ENCODE measurements around the gene SMCHD1. TPM values are rescaled to one million over a fixed set of nuclear protein-coding genes. Genes with fewer than 3 reads are reported as not detected.

SMCHD1 gene
- polyA plus RNA-seq, 2 of the 4 experiments (the other 2 are of a cell fraction): 15.5 to 25.5 TPM

- TF ChIP-seq GATA3 (IDR thresholded peaks at IDR 0.05; ENCODE audit: borderline replicate concordance) (no peak), EHMT2 (IDR thresholded peaks at IDR 0.05; ENCODE audit: low read depth) (no peak), RCOR1 (IDR thresholded peaks at IDR 0.05; ENCODE audit: low read depth, low read length) (no peak), CHD4 (IDR thresholded peaks at IDR 0.05; ENCODE audit: borderline replicate concordance) (no peak), EP300 (IDR thresholded peaks at IDR 0.05) (no peak), JUNB (IDR thresholded peaks at IDR 0.05) (no peak), HEYL (CRISPR knock-in tag; IDR thresholded peaks at IDR 0.05) (no peak), ZFP36 (IDR thresholded peaks at IDR 0.05; ENCODE audit: borderline replicate concordance, partially characterized antibody) (no peak), ZC3H11A (IDR thresholded peaks at IDR 0.05) (no peak), HOXB5 (CRISPR knock-in tag; IDR thresholded peaks at IDR 0.05) (no peak), REST (IDR thresholded peaks at IDR 0.05) (no peak), CEBPB (IDR thresholded peaks at IDR 0.05) (no peak), POLR2AphosphoS2 (conservative IDR thresholded peaks at IDR 0.05; ENCODE audit: low read length) (no peak), KDM1A (IDR thresholded peaks at IDR 0.05; ENCODE audit: low read depth) (no peak), HES2 (IDR thresholded peaks at IDR 0.05) (no peak)
- no peak overlapping the region for H3K4me3 ChIP-seq
- POLR2A ChIA-PET: no interaction called here
- FAIRE-seq (no peak), ATAC-seq (no peak), DNase-seq (ENCODE audit: low read depth in 1 of 2, low spot score in 1 of 2) (no peak)
- H3K4me1 ChIP-seq: no peaks in the 10 kb centered on the region
- no peak overlapping the region for H3K4me2 ChIP-seq
- H3K27ac ChIP-seq: no peak overlapping the region
- WGBS (ENCODE audit: missing lambda C conversion rate): 52% methylated on average over 2 of the region's 2 CpGs
- CTCF ChIA-PET: no interaction called here
- H3K9me3 ChIP-seq: no peaks in the 10 kb centered on the region
Measured at GRCh38 chr18:2823966-2824365, 168.4 kb downstream of the SMCHD1 start.

GRCh38 chr18:2824865-2825264 is 169.3 kb downstream of the SMCHD1 start:
- Histone ChIP-seq H3K27ac (no peak overlapping the region), H3K9me3 (no peaks in the 10 kb centered on the region), H3K4me3 (no peak overlapping the region), H3K4me2 (no peak overlapping the region), H3K4me1 (no peaks in the 10 kb centered on the region)
- ChIA-PET CTCF (no interaction called here), POLR2A (no interaction called here)
- TF ChIP-seq MAFK (IDR thresholded peaks at IDR 0.05; ENCODE audit: partially characterized antibody): no peak
- TF ChIP-seq POLR2AphosphoS2 (conservative IDR thresholded peaks at IDR 0.05; ENCODE audit: low read length): no peak
- TF ChIP-seq ESRRA (IDR thresholded peaks at IDR 0.05; ENCODE audit: borderline replicate concordance, low read length): no peak
- no peak for TF ChIP-seq SREBF2 (IDR thresholded peaks at IDR 0.05)
- no peak for TF ChIP-seq JUN (IDR thresholded peaks at IDR 0.05)
- TF ChIP-seq ZFP36 (IDR thresholded peaks at IDR 0.05; ENCODE audit: borderline replicate concordance, partially characterized antibody): no peak
- no peak for TF ChIP-seq CEBPB (IDR thresholded peaks at IDR 0.05)
- TF ChIP-seq CBX8 (IDR thresholded peaks at IDR 0.05): no peak
- WGBS (ENCODE audit: missing lambda C conversion rate): 78% methylated on average over 5 of the region's 5 CpGs
- no peak for ATAC-seq
- no peak for FAIRE-seq
- DNase-seq (ENCODE audit: low read depth in 1 of 2, low spot score in 1 of 2): no peak

GRCh38 chr18:2825613-2826175 is 170.2 kb downstream of the SMCHD1 start:
- Histone ChIP-seq H3K9me3 (no peaks in the 10 kb centered on the region), H3K27ac (no peak overlapping the region), H3K4me3 (no peak overlapping the region), H3K4me1 (no peaks in the 10 kb centered on the region), H3K4me2 (no peak overlapping the region)
- ChIA-PET CTCF (no interaction called here), POLR2A (no interaction called here)
- ATAC-seq (no peak), FAIRE-seq (no peak), DNase-seq (ENCODE audit: low read depth in 1 of 2, low spot score in 1 of 2) (no peak)
- 57% methylated on average over 3 of the region's 3 CpGs for WGBS (ENCODE audit: missing lambda C conversion rate)
- TF ChIP-seq SREBF2 (IDR thresholded peaks at IDR 0.05) (no peak), HDAC2 (IDR thresholded peaks at IDR 0.05) (no peak), MAZ (IDR thresholded peaks at IDR 0.05; ENCODE audit: borderline replicate concordance, low read depth, low read length) (no peak), ZNF302 (CRISPR knock-in tag; IDR thresholded peaks at IDR 0.05) (no peak), USF2 (IDR thresholded peaks at IDR 0.05) (no peak), REST (IDR thresholded peaks at IDR 0.05) (no peak), FOXS1 (CRISPR knock-in tag; IDR thresholded peaks at IDR 0.05) (no peak), JUNB (IDR thresholded peaks at IDR 0.05) (no peak), MAX (IDR thresholded peaks at IDR 0.05) (no peak), ATOH8 (CRISPR knock-in tag; IDR thresholded peaks at IDR 0.05; ENCODE audit: low read depth) (no peak)

All from A549 (cell line).